22Rv1 (cell line): ENCODE measurements around the gene BDNF.
A peak's percentile ranks its signal among the peaks of the same experiment; 100 is the strongest.

Source experiments
- ZFX ChIP-seq: fragments of 450-650 bp; IDR thresholded peaks from 2 replicates; pipeline ENCODE4 v1.6.1; 2017; ENCODE audit warnings: antibody characterized with exemption, borderline replicate concordance
- TF ChIP-seq, protein P1 (sequence below): fragments of 450-650 bp; IDR thresholded peaks from 2 replicates; pipeline ENCODE4 v1.5.1; 2017; ENCODE audit warnings: mild to moderate bottlenecking

DNA sequence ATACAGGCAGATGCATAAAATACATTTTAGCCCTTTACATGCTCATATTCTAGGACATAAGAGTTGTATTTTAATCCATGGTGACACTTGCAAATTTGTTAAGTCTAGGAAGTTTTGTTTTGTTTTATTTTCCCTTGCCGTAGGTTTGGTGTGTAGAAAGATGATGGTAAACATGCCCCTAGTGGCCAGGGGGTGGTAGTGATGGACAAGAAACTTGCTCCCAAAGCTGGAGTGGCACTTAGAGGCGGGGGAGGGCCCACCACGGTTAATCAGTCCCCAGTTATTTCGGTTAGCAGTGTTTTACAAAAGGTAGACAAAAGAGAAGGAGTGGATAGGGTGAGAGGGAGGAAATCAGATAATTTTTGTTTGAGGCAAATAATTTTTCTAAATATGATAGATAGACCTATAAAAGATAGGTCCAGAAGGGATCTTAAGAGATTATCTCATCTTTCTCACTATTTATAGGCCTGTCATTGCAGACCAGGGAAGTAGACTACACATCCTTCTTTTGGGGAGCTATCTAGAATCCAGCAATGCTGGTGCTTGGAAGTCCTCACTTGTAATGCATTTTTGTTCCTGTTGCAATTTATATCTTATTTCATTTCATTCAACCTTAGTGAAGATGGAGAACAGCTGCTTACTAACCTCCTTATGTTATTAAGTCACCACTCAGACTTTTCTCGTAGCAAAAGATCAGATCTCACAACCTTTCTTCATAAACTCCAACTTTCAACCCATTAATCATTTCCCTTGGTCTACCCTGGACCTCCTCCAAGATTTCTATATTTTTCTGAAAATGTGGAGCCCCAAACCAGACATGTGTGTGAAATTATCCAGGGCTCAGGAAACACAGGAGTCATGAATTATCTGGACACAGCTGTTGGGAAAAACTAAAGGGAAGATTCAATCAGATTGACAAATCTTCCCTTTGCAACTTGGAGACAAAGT, 5.9 kb upstream of the BDNF start:
- TF ChIP-seq, protein P1, sequence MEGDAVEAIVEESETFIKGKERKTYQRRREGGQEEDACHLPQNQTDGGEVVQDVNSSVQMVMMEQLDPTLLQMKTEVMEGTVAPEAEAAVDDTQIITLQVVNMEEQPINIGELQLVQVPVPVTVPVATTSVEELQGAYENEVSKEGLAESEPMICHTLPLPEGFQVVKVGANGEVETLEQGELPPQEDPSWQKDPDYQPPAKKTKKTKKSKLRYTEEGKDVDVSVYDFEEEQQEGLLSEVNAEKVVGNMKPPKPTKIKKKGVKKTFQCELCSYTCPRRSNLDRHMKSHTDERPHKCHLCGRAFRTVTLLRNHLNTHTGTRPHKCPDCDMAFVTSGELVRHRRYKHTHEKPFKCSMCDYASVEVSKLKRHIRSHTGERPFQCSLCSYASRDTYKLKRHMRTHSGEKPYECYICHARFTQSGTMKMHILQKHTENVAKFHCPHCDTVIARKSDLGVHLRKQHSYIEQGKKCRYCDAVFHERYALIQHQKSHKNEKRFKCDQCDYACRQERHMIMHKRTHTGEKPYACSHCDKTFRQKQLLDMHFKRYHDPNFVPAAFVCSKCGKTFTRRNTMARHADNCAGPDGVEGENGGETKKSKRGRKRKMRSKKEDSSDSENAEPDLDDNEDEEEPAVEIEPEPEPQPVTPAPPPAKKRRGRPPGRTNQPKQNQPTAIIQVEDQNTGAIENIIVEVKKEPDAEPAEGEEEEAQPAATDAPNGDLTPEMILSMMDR: peak; percentile 84
- TF ChIP-seq ZFX: no peak
